Measurements from ENCODE around the gene MBTPS1.
A peak's percentile ranks its signal among the peaks of the same experiment; 100 is the strongest.

The MBTPS1 gene

DNA sequence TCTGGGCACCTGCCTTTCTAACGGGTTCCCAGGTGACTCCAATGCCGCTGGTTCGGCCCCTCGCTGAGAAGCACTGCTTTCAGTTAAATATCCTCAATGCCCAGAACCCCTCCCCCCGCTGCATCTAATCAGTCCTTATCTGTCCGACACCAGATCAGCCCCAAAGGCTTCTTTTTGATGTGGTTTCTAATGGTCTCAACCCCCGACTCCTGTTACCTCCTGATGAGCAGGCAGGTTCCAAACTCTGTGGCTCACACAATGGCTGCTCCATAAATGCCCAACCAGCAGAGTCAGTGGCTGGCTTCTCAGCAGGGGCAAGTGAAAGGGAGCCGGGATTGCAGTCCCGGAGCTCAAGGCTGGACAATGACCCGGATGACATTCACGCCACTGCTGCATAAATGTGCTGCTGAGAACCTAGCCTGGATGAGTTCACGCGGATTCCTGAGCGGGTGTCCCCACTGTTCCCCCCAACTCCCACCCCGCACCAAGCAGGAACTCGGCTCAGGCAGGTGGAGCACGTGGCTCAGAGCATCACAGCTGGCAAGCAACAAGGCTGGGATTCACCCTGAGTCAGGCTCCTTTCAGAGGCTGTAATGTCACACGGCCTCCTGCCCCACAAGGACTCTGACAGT, 73.1 kb downstream of the MBTPS1 start:
- TF ChIP-seq PPARA (CRISPR knock-in tag; IDR thresholded peaks at IDR 0.05; ENCODE audit: borderline replicate concordance), result no peak
- TF ChIP-seq BACH2 (CRISPR knock-in tag; IDR thresholded peaks at IDR 0.05; ENCODE audit: borderline replicate concordance), result no peak
- no peak for TF ChIP-seq OSR1 (CRISPR knock-in tag; IDR thresholded peaks at IDR 0.05)
- no peak for TF ChIP-seq ZFP30 (CRISPR knock-in tag; IDR thresholded peaks at IDR 0.05)
- TF ChIP-seq, protein P1, sequence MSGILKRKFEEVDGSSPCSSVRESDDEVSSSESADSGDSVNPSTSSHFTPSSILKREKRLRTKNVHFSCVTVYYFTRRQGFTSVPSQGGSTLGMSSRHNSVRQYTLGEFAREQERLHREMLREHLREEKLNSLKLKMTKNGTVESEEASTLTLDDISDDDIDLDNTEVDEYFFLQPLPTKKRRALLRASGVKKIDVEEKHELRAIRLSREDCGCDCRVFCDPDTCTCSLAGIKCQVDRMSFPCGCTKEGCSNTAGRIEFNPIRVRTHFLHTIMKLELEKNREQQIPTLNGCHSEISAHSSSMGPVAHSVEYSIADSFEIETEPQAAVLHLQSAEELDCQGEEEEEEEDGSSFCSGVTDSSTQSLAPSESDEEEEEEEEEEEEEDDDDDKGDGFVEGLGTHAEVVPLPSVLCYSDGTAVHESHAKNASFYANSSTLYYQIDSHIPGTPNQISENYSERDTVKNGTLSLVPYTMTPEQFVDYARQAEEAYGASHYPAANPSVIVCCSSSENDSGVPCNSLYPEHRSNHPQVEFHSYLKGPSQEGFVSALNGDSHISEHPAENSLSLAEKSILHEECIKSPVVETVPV (CRISPR knock-in tag; IDR thresholded peaks at IDR 0.05), result no peak
- TF ChIP-seq ARNTL (CRISPR knock-in tag; IDR thresholded peaks at IDR 0.05; ENCODE audit: borderline replicate concordance, low read depth), result no peak
- TF ChIP-seq, protein P2, sequence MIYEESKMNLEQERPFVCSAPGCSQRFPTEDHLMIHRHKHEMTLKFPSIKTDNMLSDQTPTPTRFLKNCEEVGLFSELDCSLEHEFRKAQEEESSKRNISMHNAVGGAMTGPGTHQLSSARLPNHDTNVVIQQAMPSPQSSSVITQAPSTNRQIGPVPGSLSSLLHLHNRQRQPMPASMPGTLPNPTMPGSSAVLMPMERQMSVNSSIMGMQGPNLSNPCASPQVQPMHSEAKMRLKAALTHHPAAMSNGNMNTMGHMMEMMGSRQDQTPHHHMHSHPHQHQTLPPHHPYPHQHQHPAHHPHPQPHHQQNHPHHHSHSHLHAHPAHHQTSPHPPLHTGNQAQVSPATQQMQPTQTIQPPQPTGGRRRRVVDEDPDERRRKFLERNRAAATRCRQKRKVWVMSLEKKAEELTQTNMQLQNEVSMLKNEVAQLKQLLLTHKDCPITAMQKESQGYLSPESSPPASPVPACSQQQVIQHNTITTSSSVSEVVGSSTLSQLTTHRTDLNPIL (CRISPR knock-in tag; IDR thresholded peaks at IDR 0.05; ENCODE audit: low read depth), result no peak
- TF ChIP-seq CSDC2 (CRISPR knock-in tag; IDR thresholded peaks at IDR 0.05), result no peak
- peak; percentile 18 for ATAC-seq

DNA sequence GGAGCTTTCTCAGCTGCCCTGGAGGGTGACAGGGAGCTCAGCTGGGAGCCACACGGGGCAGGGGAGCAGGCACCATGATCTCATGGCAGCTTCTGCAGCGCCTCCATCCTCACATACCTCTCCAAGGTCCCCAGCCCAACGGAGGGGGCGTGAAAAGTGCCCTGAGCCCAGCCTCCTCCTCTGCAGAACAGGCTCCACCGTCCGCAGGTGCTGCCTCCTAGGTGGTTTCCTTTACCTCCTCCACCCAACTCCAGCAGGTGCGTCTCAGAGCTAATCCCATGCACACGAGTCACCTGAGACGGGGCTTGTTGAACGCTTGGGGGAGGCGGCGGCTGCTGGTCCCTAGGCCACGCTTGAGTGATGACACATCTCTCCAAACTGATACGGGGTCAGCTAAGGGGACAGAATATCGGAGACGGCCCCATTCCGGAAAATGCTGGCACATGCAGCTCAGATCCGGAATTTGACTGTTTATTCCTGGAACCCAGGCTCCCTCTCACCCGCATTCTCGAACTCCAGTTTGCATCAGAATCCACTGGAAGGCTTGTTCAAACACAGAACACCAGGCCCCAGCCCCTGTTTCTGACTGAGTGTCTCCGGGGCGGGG, 73.8 kb downstream of the MBTPS1 start:
- TF ChIP-seq ZNF565 (CRISPR knock-in tag; conservative IDR thresholded peaks at IDR 0.05; ENCODE audit: low read depth), result no peak
- no peak for TF ChIP-seq ZNF8 (CRISPR knock-in tag; IDR thresholded peaks at IDR 0.05)
- no peak for TF ChIP-seq GLIS3 (CRISPR knock-in tag; IDR thresholded peaks at IDR 0.05)
- TF ChIP-seq, protein P3, sequence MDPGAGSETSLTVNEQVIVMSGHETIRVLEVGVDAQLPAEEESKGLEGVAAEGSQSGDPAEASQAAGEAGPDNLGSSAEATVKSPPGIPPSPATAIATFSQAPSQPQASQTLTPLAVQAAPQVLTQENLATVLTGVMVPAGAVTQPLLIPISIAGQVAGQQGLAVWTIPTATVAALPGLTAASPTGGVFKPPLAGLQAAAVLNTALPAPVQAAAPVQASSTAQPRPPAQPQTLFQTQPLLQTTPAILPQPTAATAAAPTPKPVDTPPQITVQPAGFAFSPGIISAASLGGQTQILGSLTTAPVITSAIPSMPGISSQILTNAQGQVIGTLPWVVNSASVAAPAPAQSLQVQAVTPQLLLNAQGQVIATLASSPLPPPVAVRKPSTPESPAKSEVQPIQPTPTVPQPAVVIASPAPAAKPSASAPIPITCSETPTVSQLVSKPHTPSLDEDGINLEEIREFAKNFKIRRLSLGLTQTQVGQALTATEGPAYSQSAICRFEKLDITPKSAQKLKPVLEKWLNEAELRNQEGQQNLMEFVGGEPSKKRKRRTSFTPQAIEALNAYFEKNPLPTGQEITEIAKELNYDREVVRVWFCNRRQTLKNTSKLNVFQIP (CRISPR knock-in tag; IDR thresholded peaks at IDR 0.05; ENCODE audit: borderline replicate concordance, low read depth), result no peak
- no peak for TF ChIP-seq PPARA (CRISPR knock-in tag; IDR thresholded peaks at IDR 0.05; ENCODE audit: borderline replicate concordance)
- no peak for TF ChIP-seq ESRRG (CRISPR knock-in tag; IDR thresholded peaks at IDR 0.05)
- no peak for TF ChIP-seq ISL1 (CRISPR knock-in tag; IDR thresholded peaks at IDR 0.05)
- no peak for ATAC-seq

DNA sequence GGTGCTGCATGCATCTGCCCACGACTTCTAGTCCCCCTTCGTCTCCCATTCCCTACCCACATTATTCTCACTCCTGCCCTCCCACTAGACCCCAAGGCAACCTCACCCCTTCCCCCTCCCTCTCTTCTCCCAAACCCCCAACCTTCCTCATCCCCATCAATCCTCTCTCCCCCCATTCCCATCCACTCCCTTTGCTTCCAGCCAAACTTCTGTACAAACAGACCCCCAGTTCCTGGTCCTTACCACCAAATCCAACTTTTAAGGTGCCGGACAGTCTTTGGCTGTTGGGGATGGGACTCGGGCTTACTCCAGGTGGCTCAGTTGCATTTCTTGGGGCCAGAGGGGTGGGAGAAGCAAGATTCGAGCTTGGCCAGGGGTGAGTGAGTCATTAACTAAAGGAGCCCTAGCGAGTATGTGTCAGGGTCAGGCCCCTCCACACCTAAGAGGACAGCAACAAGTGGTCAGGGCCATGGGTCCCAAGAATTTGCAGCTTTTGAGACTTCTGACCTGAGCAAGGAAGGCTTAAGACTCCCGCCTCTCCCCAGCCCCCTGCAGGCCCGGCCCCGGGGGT, 74.3 kb downstream of the MBTPS1 start, which contains the start of gene SLC38A8:
Gene SLC38A8, minus strand, starts transcription at position 488 of the 571 bp plus-strand sequence. CDS start 638 bp downstream, outside the sequence.
- TF ChIP-seq ZNF8 (CRISPR knock-in tag; IDR thresholded peaks at IDR 0.05) (no peak), ZFP30 (CRISPR knock-in tag; IDR thresholded peaks at IDR 0.05) (no peak)
- no peak for ATAC-seq

DNA sequence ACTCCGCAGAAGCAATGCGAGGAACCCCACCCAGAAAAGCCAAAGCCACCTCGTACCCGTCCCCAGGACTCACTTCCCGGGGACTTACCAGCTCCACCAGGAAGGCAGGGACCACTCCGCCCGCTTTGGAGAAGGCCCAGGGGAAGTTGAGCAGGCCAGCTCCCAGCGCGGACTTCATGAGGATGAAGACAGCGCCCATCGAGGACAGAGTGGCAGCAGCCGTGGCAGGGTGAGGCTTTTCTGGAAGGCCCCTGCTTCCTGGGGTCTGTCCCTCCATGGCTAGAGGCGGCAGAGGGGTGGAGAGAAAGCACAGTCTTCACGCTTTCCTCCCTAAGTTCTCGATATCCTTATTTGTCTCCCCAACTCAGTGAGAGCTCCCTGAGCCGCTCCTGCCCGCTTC, 74.9 kb downstream of the MBTPS1 start:
- ATAC-seq, result no peak
- no peak for TF ChIP-seq CSDC2 (CRISPR knock-in tag; IDR thresholded peaks at IDR 0.05)
- no peak for TF ChIP-seq SNAI2 (CRISPR knock-in tag; IDR thresholded peaks at IDR 0.05)
- TF ChIP-seq ISL1 (CRISPR knock-in tag; IDR thresholded peaks at IDR 0.05), result no peak
- TF ChIP-seq ZFP30 (CRISPR knock-in tag; IDR thresholded peaks at IDR 0.05), result no peak
- no peak for TF ChIP-seq RARB (CRISPR knock-in tag; IDR thresholded peaks at IDR 0.05)
- TF ChIP-seq, protein P4, sequence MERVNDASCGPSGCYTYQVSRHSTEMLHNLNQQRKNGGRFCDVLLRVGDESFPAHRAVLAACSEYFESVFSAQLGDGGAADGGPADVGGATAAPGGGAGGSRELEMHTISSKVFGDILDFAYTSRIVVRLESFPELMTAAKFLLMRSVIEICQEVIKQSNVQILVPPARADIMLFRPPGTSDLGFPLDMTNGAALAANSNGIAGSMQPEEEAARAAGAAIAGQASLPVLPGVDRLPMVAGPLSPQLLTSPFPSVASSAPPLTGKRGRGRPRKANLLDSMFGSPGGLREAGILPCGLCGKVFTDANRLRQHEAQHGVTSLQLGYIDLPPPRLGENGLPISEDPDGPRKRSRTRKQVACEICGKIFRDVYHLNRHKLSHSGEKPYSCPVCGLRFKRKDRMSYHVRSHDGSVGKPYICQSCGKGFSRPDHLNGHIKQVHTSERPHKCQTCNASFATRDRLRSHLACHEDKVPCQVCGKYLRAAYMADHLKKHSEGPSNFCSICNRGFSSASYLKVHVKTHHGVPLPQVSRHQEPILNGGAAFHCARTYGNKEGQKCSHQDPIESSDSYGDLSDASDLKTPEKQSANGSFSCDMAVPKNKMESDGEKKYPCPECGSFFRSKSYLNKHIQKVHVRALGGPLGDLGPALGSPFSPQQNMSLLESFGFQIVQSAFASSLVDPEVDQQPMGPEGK (CRISPR knock-in tag; IDR thresholded peaks at IDR 0.05; ENCODE audit: borderline replicate concordance), result no peak
- TF ChIP-seq TCF4 (CRISPR knock-in tag; IDR thresholded peaks at IDR 0.05; ENCODE audit: borderline replicate concordance), result no peak
- TF ChIP-seq ESRRG (CRISPR knock-in tag; IDR thresholded peaks at IDR 0.05), result no peak
- TF ChIP-seq, protein P3 (CRISPR knock-in tag; IDR thresholded peaks at IDR 0.05; ENCODE audit: borderline replicate concordance, low read depth), result no peak
- no peak for TF ChIP-seq ZNF70 (CRISPR knock-in tag; IDR thresholded peaks at IDR 0.05)
- no peak for TF ChIP-seq ZC3H10 (CRISPR knock-in tag; IDR thresholded peaks at IDR 0.05)
- TF ChIP-seq, protein P5, sequence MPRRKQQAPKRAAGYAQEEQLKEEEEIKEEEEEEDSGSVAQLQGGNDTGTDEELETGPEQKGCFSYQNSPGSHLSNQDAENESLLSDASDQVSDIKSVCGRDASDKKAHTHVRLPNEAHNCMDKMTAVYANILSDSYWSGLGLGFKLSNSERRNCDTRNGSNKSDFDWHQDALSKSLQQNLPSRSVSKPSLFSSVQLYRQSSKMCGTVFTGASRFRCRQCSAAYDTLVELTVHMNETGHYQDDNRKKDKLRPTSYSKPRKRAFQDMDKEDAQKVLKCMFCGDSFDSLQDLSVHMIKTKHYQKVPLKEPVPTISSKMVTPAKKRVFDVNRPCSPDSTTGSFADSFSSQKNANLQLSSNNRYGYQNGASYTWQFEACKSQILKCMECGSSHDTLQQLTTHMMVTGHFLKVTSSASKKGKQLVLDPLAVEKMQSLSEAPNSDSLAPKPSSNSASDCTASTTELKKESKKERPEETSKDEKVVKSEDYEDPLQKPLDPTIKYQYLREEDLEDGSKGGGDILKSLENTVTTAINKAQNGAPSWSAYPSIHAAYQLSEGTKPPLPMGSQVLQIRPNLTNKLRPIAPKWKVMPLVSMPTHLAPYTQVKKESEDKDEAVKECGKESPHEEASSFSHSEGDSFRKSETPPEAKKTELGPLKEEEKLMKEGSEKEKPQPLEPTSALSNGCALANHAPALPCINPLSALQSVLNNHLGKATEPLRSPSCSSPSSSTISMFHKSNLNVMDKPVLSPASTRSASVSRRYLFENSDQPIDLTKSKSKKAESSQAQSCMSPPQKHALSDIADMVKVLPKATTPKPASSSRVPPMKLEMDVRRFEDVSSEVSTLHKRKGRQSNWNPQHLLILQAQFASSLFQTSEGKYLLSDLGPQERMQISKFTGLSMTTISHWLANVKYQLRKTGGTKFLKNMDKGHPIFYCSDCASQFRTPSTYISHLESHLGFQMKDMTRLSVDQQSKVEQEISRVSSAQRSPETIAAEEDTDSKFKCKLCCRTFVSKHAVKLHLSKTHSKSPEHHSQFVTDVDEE (CRISPR knock-in tag; IDR thresholded peaks at IDR 0.05), result no peak
- TF ChIP-seq PPARA (CRISPR knock-in tag; IDR thresholded peaks at IDR 0.05; ENCODE audit: borderline replicate concordance), result no peak
- TF ChIP-seq ZNF8 (CRISPR knock-in tag; IDR thresholded peaks at IDR 0.05), result no peak
- no peak for TF ChIP-seq ZNF565 (CRISPR knock-in tag; conservative IDR thresholded peaks at IDR 0.05; ENCODE audit: low read depth)
- TF ChIP-seq TOX (CRISPR knock-in tag; IDR thresholded peaks at IDR 0.05; ENCODE audit: borderline replicate concordance), result no peak
